Measurements from ENCODE around the gene MCTP1.

MCTP1 gene

DNA sequence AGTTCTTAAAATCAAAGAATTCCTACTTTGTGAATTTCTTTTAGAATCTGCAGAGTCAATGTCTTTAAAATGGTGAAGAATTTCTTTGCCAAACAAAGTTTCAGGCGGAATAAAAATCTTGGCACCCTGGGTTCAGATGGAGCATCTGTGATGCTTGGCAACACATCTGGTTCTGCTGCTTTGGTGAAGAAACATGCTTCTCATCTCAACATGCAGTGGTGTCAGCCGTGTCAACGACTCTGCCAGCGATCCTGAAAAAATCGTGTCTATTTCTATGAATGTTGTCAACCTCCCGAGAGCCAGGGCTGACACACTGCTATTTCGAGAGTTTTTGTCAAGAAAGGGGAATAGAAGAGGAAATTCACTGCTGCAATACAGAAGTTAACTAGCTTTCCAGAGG is 514.9 kb downstream of the MCTP1 start:
- H3K27ac ChIP-seq (ENCODE audit: low read length) = no peak overlapping the region
- H3K36me3 ChIP-seq (ENCODE audit: control insufficient read depth, low read depth, low read length) = no peaks in the 10 kb centered on the region
- H3K9ac ChIP-seq (ENCODE audit: low read length) = no peak overlapping the region
- H3K27me3 ChIP-seq (ENCODE audit: control insufficient read depth, insufficient read depth, low read length) = no peaks in the 10 kb centered on the region
- H3K4me1 ChIP-seq (ENCODE audit: control insufficient read depth, low read depth, low read length) = no peaks in the 10 kb centered on the region
- H3K9me3 ChIP-seq (ENCODE audit: control insufficient read depth, low read depth, low read length) = no peaks in the 10 kb centered on the region
- no peak overlapping the region for H3K4me3 ChIP-seq (ENCODE audit: low read length)

- no peak overlapping the region for H3K9ac ChIP-seq (ENCODE audit: low read length)
- H3K4me1 ChIP-seq (ENCODE audit: control insufficient read depth, low read depth, low read length) = no peaks in the 10 kb centered on the region
- H3K9me3 ChIP-seq (ENCODE audit: control insufficient read depth, low read depth, low read length) = no peaks in the 10 kb centered on the region
- H3K27me3 ChIP-seq (ENCODE audit: control insufficient read depth, insufficient read depth, low read length) = no peaks in the 10 kb centered on the region
- no peaks in the 10 kb centered on the region for H3K36me3 ChIP-seq (ENCODE audit: control insufficient read depth, low read depth, low read length)
- no peak overlapping the region for H3K4me3 ChIP-seq (ENCODE audit: low read length)
- H3K27ac ChIP-seq (ENCODE audit: low read length) = no peak overlapping the region
Measured at GRCh38 chr5:94761786-94762185, 523.1 kb downstream of the MCTP1 start.

DNA sequence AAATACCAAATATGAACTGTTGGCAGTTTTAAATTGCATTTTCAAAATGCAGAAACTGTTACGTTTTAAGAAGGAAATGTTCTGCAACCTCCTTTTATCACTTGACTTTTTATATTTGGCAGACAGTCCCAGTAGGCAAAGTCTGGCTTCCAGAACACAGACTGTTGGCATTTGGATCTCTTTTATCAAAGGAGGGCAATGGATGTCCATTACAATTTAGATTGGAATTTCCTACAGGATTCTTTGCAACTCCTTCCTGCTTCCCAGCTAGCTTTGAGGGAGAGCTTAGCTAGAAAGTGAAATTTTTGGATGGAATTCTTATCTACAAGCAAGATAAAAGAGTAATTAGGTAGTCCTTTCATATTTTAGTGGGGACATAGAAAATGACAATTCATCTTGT is 523.8 kb downstream of the MCTP1 start:
- Histone ChIP-seq H3K4me3 (ENCODE audit: low read length) (no peak overlapping the region), H3K27me3 (ENCODE audit: control insufficient read depth, insufficient read depth, low read length) (no peaks in the 10 kb centered on the region), H3K9ac (ENCODE audit: low read length) (no peak overlapping the region), H3K27ac (ENCODE audit: low read length) (no peak overlapping the region), H3K4me1 (ENCODE audit: control insufficient read depth, low read depth, low read length) (no peaks in the 10 kb centered on the region), H3K9me3 (ENCODE audit: control insufficient read depth, low read depth, low read length) (no peaks in the 10 kb centered on the region), H3K36me3 (ENCODE audit: control insufficient read depth, low read depth, low read length) (no peaks in the 10 kb centered on the region)

- H3K9ac ChIP-seq (ENCODE audit: low read length) = no peak overlapping the region
- H3K4me3 ChIP-seq (ENCODE audit: low read length) = no peak overlapping the region
- H3K4me1 ChIP-seq (ENCODE audit: control insufficient read depth, low read depth, low read length) = no peaks in the 10 kb centered on the region
- H3K9me3 ChIP-seq (ENCODE audit: control insufficient read depth, low read depth, low read length) = no peaks in the 10 kb centered on the region
- no peaks in the 10 kb centered on the region for H3K36me3 ChIP-seq (ENCODE audit: control insufficient read depth, low read depth, low read length)
- no peak overlapping the region for H3K27ac ChIP-seq (ENCODE audit: low read length)
- no peaks in the 10 kb centered on the region for H3K27me3 ChIP-seq (ENCODE audit: control insufficient read depth, insufficient read depth, low read length)
Measured at GRCh38 chr5:94759961-94760360, 524.9 kb downstream of the MCTP1 start.

DNA sequence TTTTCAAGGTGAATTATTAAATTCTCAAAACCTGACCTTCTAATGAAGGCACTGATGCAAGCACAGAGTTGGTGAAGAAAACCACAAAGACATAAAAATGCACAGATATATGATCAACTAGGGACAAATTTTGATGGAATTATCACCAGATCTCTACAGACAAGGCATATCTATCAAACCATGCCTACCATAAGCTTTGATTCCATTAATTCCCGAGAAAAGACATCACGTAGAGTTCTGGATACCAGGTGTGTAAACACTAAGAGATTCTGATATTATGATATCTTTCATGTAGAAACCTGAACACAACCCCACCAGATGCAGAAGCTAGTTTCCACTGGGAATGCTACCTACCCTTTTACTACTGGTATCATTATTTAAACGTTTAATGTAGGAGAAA is 525.9 kb downstream of the MCTP1 start:
- no peak overlapping the region for H3K27ac ChIP-seq (ENCODE audit: low read length)
- no peaks in the 10 kb centered on the region for H3K36me3 ChIP-seq (ENCODE audit: control insufficient read depth, low read depth, low read length)
- H3K27me3 ChIP-seq (ENCODE audit: control insufficient read depth, insufficient read depth, low read length) = no peaks in the 10 kb centered on the region
- H3K9me3 ChIP-seq (ENCODE audit: control insufficient read depth, low read depth, low read length) = no peaks in the 10 kb centered on the region
- H3K9ac ChIP-seq (ENCODE audit: low read length) = no peak overlapping the region
- no peak overlapping the region for H3K4me3 ChIP-seq (ENCODE audit: low read length)
- no peaks in the 10 kb centered on the region for H3K4me1 ChIP-seq (ENCODE audit: control insufficient read depth, low read depth, low read length)

DNA sequence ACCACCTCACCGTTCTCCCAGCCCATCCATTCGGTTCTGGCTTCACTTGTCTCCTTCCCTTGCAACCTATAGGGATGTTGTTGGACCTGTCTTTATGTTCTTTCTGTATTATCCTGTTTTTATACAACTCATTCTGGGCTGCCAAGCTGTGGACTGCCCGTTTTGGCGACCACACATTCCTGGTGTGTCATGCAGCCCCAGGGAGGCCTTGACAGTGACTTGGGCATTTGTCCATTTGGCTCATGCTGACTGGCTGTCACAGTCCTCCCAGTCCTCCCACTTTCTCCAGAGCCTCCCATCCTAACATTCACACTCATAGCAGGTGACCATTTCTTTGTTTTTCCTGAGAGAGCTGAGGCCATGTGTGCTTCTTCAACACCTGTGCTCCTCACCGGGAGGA is 530.1 kb downstream of the MCTP1 start:
- Histone ChIP-seq H3K9me3 (ENCODE audit: control insufficient read depth, low read depth, low read length) (no peaks in the 10 kb centered on the region), H3K27me3 (ENCODE audit: control insufficient read depth, insufficient read depth, low read length) (no peaks in the 10 kb centered on the region), H3K27ac (ENCODE audit: low read length) (no peak overlapping the region), H3K4me1 (ENCODE audit: control insufficient read depth, low read depth, low read length) (no peaks in the 10 kb centered on the region), H3K9ac (ENCODE audit: low read length) (no peak overlapping the region), H3K4me3 (ENCODE audit: low read length) (no peak overlapping the region), H3K36me3 (ENCODE audit: control insufficient read depth, low read depth, low read length) (no peaks in the 10 kb centered on the region)

- H3K4me1 ChIP-seq (ENCODE audit: control insufficient read depth, low read depth, low read length) = no peaks in the 10 kb centered on the region
- H3K27me3 ChIP-seq (ENCODE audit: control insufficient read depth, insufficient read depth, low read length) = no peaks in the 10 kb centered on the region
- no peaks in the 10 kb centered on the region for H3K9me3 ChIP-seq (ENCODE audit: control insufficient read depth, low read depth, low read length)
- H3K36me3 ChIP-seq (ENCODE audit: control insufficient read depth, low read depth, low read length) = no peaks in the 10 kb centered on the region
- no peak overlapping the region for H3K27ac ChIP-seq (ENCODE audit: low read length)
- H3K4me3 ChIP-seq (ENCODE audit: low read length) = no peak overlapping the region
- H3K9ac ChIP-seq (ENCODE audit: low read length) = no peak overlapping the region
Measured at GRCh38 chr5:94751460-94751859, 533.4 kb downstream of the MCTP1 start.

- Histone ChIP-seq H3K4me3 (ENCODE audit: low read length) (no peak overlapping the region), H3K4me1 (ENCODE audit: control insufficient read depth, low read depth, low read length) (no peaks in the 10 kb centered on the region), H3K27ac (ENCODE audit: low read length) (no peak overlapping the region), H3K9ac (ENCODE audit: low read length) (no peak overlapping the region), H3K27me3 (ENCODE audit: control insufficient read depth, insufficient read depth, low read length) (no peaks in the 10 kb centered on the region), H3K9me3 (ENCODE audit: control insufficient read depth, low read depth, low read length) (no peaks in the 10 kb centered on the region), H3K36me3 (ENCODE audit: control insufficient read depth, low read depth, low read length) (no peaks in the 10 kb centered on the region)
Measured at GRCh38 chr5:94750681-94751080, 534.2 kb downstream of the MCTP1 start.

GRCh38 chr5:94749042-94749441 is 535.9 kb downstream of the MCTP1 start:
- H3K27me3 ChIP-seq (ENCODE audit: control insufficient read depth, insufficient read depth, low read length) = no peaks in the 10 kb centered on the region
- no peak overlapping the region for H3K27ac ChIP-seq (ENCODE audit: low read length)
- H3K9me3 ChIP-seq (ENCODE audit: control insufficient read depth, low read depth, low read length) = no peaks in the 10 kb centered on the region
- H3K36me3 ChIP-seq (ENCODE audit: control insufficient read depth, low read depth, low read length) = no peaks in the 10 kb centered on the region
- no peaks in the 10 kb centered on the region for H3K4me1 ChIP-seq (ENCODE audit: control insufficient read depth, low read depth, low read length)
- no peak overlapping the region for H3K9ac ChIP-seq (ENCODE audit: low read length)
- H3K4me3 ChIP-seq (ENCODE audit: low read length) = no peak overlapping the region

DNA sequence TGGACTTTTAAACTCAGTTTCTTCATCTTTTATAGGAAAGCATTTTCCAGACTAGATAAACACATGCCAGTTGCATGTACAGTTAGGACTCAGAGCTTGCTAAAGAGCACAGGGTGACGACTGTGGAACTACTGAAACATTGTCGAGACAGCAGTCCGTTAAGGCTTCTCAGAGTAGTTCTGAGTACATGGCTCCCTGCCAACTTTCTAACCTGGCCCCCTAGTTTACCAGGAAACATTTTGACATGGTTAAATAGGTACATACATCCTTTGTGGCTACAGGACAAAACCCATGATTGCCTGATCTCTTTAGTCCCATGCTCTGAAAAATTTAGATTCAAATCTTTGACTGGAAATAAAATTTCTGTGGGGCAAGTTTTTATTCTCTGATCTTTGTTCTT is 536.7 kb downstream of the MCTP1 start:
- Histone ChIP-seq H3K27ac (ENCODE audit: low read length) (no peak overlapping the region), H3K9ac (ENCODE audit: low read length) (no peak overlapping the region), H3K9me3 (ENCODE audit: control insufficient read depth, low read depth, low read length) (no peaks in the 10 kb centered on the region), H3K36me3 (ENCODE audit: control insufficient read depth, low read depth, low read length) (no peaks in the 10 kb centered on the region), H3K4me1 (ENCODE audit: control insufficient read depth, low read depth, low read length) (no peaks in the 10 kb centered on the region), H3K27me3 (ENCODE audit: control insufficient read depth, insufficient read depth, low read length) (no peaks in the 10 kb centered on the region), H3K4me3 (ENCODE audit: low read length) (no peak overlapping the region)

- Histone ChIP-seq H3K4me3 (ENCODE audit: low read length) (no peak overlapping the region), H3K27me3 (ENCODE audit: control insufficient read depth, insufficient read depth, low read length) (no peaks in the 10 kb centered on the region), H3K36me3 (ENCODE audit: control insufficient read depth, low read depth, low read length) (no peaks in the 10 kb centered on the region), H3K4me1 (ENCODE audit: control insufficient read depth, low read depth, low read length) (no peaks in the 10 kb centered on the region), H3K27ac (ENCODE audit: low read length) (no peak overlapping the region), H3K9me3 (ENCODE audit: control insufficient read depth, low read depth, low read length) (no peaks in the 10 kb centered on the region), H3K9ac (ENCODE audit: low read length) (no peak overlapping the region)
Measured at GRCh38 chr5:94747371-94747770, 537.5 kb downstream of the MCTP1 start.

GRCh38 chr5:94746731-94747124 is 538.2 kb downstream of the MCTP1 start:
- no peaks in the 10 kb centered on the region for H3K36me3 ChIP-seq (ENCODE audit: control insufficient read depth, low read depth, low read length)
- H3K27me3 ChIP-seq (ENCODE audit: control insufficient read depth, insufficient read depth, low read length) = no peaks in the 10 kb centered on the region
- H3K9ac ChIP-seq (ENCODE audit: low read length) = no peak overlapping the region
- H3K4me1 ChIP-seq (ENCODE audit: control insufficient read depth, low read depth, low read length) = no peaks in the 10 kb centered on the region
- no peaks in the 10 kb centered on the region for H3K9me3 ChIP-seq (ENCODE audit: control insufficient read depth, low read depth, low read length)
- H3K27ac ChIP-seq (ENCODE audit: low read length) = no peak overlapping the region
- no peak overlapping the region for H3K4me3 ChIP-seq (ENCODE audit: low read length)

All from iPS-18a (cell line).